HuH-7 (cell line): ENCODE results near the gene ATRN.
"Not testable (repeated sequence)": the region's sequence is repeated elsewhere in the genome, so short reads cannot be mapped to it uniquely, and the experiment has no call there.

Experiments used
- DNase-seq: peaks from one replicate; pipeline ENCODE4 v3.0.0; 2011; ENCODE audit warnings: low spot score

ATRN gene

DNA sequence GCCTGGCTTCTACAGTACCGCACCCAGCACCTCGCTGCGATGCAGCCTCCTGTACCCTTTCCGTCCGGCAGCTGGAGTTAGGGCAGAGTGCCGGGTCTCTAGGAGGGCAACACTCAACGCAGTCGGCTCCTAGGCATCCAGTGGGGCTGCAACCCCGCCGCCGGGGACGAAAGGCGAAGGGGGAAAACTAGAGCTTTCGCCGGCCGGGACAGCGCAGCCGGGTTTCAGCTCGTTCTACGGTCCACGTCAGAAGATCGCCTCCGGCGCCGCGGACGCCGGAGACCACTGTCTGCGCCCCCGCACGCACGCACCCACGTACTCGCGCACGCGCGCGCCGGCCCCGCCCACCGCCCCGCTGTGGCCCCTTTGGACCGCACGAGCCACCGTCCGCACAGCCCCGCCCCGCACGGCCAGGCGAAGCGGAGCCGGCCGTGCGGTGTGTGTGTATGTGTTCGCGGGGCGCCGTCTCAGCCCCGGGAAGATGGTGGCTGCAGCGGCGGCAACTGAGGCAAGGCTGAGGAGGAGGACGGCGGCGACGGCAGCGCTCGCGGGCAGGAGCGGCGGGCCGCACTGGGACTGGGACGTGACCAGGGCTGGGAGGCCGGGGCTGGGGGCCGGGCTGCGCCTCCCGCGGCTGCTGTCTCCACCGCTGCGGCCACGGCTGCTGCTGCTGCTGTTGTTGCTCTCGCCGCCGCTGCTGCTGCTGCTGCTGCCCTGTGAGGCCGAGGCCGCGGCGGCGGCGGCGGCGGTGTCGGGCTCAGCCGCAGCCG is at the start of gene ATRN:
ATRN (plus strand) TSS at position 392 of the 770 bp plus-strand sequence; CDS start at position 482, 90 bp downstream.
- DNase-seq = peak; percentile 92

DNA sequence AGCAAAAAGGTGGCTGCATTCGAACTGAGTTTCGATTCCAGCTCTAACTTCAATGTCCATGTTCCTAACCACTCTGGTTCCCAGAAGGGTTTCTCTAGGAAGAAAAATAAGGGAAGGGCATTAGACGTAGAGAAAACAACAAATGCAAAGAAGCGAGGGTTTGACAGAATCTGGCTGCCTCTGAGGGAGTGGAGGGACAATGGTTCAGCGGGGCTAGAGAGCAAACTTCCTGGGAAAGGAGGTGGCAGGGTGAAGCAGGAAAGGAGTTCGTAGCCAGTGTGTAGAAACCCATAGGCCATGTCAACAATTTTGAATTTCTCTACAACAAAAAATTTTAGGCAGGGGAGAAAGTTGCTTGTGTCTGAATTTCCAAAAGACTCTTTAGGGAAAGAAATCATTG is 48.8 kb upstream of the ATRN start:
- DNase-seq = no peak

DNA sequence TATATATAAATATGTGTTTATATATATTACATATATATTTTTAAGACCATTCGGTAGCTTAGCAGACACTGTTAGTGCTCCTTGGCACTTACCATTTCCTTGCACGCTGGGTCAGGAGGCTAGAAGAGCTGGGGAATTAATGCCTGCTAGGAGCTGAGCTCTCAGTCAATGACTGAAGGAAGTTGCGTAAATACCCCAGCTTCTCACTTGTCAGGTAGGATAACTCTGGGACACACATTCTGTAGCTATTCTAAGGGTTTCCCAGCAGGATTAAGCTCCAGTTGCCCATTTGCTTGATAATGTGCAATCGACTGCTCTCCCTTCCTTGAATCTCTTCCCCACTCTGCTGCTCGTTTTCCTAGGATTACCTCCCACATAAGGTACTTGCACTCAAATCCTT is 47.7 kb upstream of the ATRN start:
- no peak for DNase-seq

DNA sequence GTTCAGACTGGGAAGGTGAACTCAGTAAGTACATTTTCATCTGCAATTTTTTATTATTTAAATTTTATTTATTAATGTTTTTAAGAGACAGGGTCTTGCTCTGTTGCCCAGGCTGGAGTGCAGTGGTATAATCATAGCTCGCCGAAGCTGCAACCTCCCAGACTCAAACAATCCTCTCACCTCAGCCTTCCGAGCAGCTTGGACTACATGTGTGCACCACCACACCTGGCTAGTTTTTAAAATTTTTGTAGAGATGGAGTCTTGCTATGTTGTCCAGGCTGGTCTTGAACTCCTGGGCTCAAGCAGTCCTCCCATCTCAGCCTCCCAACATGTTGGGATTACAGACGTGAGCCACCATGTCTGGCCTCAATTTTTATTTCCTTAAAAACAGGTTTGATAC is 44.1 kb upstream of the ATRN start:
- DNase-seq = not testable (repeated sequence)

DNA sequence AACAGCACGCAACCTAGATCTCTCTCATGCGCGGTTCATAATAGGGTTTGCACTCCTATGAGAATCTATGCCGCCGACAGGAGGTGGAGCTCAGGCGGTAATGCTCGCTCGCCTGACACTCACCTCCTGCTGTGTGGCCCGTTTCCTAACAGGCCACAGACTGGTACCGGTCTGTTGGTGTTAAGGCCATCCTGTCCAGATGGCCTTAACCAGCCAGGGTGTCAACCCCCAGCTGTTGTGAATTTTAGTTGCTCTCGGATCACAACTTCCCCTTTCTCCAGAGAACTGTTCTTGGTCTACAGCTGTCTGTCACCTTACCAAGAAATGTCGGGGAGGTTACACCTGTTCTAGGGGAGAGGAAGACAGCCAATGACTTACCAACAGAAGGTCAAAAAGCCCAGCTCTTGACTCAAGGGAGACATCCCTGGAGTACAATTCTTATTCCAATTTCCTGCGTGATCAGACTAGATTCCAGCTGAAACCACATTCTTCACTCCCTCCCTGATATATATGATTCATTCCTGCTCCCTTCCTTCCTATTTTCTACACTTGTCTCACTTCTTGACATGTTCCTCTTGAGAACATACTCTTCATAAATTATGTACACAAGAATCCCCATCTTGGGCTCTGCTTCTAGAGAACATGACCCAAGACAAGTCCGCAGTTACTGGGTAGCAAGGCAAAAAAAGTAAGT is 40.3 kb upstream of the ATRN start:
- DNase-seq = no peak

DNA sequence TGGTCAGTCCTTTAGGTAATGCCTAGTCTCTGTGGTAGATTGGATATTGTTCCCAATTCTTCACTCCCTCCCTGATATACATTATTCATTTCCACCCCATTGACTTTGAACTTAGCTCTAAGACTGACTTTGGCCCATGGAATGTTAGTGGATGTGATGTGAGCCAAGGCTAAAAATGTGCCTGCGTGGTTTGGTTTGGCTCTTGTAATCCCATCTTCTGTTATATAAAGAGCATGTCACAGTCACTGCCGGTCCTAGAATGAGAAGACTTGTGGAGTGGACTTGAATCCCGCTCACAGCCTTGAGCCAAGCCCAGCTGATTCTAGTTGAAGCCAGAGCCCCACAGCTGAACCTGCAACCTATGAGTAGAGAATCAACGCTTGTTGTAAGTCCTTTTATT is 39.7 kb upstream of the ATRN start:
- DNase-seq = no peak

DNA sequence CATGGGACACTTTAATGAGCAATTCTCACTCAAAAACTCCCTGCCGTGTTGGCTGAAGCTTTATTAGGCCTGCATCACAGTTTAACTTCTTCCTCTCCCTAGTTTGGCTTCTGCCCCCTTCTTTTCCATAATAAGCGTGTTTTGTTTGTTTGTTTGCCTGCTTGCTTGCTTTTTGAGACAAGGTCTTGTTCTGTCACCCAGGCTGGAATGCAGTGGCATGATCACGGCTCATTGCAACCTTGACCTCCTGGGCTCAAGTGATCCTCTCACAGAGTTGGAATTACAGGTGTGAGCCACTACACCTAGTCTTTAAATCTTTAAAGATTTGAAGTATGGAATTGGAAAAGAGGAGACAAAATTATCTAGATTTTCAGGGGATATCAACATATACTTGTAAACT is 38.0 kb upstream of the ATRN start:
- DNase-seq = no peak

DNA sequence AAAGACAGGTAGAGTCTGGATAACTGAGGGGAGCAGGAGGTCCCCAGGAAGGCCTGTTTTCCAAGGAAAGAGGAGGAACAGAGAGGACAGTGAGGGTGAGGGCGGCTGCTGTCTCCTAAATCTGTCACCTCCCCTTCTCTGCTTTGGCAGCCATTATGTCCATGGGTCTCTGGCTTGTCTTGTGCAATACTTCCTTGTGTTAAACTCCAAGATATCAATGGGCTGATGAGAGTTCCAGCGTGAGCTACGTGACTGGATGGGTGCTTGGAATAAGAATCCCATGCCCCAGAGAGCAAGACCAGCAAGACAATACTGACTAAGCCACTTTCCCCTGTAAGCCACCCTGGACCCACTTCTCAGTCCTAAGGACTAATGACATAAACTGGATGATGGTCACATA is 37.1 kb upstream of the ATRN start:
- no peak for DNase-seq

DNA sequence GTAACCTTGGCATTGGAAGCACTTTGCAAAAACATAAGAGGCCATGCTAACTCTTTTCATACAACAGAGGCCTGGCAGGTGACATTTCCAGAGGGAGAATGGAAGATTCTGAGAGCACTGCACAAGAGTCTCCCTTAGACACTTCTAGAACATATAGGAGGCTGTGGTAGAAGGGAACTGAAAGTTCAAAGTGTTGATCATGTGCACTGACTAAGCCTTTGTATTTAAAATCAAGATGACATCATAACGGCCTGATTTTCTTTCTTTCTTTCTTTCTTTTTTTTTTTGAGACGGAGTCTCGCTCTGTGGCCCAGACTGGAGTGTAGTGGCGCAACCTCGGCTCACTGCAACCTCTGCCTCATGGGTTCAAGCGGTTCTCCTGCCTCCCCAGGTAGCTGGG is 36.6 kb upstream of the ATRN start:
- DNase-seq = no peak

DNA sequence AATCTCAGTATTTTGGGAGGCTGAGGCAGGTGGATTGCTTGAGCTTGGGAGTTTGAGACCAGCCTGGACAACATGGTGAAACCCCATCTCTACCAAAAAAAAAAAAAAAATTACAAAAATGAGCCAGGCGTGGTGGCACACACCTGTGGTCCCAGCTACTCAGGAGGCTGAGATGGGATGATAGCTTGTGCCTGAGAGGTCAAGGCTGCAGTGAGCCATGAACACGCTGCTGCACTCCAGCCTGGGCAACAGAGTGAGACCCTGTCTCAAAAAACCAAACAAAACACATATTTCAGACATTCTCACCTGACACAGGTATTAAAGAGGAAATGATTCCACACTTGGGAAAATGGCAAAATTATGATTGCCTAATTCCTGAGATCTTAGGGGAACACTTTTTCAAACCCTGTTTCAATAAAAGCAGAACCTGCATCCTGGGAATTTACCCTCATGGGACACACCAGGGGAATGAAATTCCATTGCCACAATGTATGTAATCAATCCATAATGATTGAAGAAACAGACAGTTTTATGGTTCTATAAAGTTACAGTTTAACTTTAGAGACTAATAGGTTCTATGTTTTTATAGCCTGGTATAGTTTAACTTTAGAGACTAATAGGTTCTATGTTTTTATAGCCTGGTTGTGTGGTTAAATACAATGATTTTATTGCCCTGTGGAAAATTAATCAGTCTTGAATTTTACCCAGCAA is 33.8 kb upstream of the ATRN start:
- DNase-seq = peak; percentile 61

DNA sequence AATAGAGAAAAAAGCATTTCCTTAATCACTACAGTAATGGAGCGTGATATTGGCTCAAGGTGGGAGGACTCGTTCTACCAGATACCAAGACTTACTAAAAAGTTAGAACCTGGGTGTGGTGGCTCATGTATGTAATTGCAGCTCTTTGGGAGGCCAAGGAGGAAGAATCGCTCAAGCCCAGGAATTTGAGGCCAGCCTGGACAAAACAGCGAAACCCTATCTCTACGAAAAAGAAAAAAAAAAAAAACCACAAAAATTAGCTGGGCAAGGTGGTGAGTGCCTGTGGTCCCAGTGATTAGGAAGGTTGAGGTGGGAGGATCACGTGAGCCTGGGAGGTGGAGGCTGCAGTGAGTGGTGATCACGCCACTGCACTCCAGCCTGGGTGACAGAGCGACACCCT is 24.0 kb upstream of the ATRN start:
- DNase-seq = no peak

DNA sequence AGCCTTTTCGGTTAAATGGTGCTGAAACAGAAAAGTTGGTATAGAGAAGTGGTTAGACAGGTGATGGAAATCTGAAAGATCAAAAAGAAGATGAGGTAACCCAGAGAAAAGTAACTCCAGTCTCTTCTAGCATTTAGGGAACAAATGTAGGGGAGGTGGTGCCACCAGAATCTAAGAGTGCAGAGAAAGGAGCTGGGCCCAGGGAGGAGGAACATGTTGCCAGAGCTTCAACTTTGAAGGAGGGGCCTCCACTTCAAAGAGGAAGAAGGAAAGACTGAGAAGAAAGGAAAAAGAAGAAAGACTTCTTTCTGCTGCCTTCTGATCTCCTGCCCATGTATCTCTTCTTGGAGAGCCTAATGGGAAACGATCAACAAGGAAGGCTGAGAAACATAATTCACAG is 23.5 kb upstream of the ATRN start:
- no peak for DNase-seq

DNA sequence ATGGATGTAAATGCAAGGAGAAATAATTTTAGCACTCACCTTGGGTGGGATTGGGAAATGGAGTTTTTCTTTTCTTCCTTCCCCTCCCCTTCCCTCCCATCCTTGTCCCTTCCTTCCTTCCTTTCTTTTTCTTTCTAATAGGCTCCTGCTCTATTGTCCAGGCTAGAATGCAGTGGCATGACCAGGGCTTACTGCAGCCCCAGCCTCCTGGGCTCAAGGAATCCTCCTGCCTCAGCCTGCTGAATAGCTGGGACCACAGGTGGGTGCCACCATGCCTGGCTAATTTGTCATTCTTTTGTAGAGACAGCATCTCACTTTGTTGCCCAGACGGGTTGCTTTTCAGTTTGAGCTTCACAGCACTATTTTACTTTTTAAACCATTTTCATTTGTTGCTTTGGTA is 21.5 kb upstream of the ATRN start:
- no peak for DNase-seq

DNA sequence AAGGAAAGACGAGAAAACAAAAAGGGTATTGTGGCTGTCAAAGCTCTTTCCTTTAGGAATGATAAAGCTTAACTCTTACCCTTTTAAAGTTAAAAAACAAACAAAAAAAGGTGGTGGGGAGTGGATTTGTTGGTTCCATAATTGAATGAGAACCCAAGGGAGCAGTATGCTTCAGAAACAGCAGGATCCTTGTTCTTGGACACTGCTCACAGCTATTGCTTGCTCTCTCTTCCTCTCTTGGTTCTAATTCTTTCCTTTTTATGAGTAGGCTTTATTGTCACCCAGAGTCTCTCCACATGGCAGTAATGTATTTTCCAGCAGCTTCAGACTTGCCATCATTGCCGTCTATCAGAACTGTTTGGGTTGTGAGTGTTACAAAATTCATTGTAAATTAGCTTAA is 18.7 kb upstream of the ATRN start:
- no peak for DNase-seq

DNA sequence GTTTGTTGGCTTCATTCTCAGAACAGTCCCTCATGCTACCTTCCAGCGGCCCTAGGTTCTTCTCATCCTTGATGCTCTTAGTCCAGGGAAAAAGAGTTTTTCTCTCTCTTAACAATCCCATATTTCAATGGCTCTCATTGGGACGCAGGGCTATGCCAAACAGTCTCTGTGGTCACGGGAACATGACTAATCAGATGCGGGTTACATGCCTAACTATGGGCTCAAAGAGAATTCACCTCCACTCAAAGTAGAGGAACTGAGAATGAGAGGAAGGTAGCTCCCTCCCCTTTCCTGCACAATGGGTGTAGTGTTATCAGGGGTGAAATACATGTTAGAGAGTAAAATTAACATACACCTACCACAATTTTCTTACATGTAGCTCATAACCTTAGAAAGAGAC is 18.1 kb upstream of the ATRN start:
- DNase-seq = no peak

DNA sequence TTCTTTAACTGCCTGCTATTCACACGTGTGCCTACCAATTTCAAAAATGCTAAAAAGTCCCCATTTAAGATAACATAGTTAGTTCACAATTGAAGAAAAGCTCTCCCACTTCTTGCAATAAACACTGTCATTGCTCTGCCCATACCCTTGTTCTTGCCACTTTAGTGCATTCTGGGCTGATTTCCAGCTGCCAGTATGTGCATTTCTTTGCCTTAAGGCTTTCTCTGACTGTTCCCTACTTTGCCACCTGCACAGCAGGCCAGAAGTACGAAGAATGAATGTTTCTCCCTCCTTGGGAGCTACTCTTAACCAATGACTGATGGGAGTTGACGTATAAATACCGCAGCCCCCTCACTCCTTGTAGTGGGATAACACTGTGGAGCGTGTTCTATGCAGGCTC is 16.0 kb upstream of the ATRN start:
- no peak for DNase-seq

DNA sequence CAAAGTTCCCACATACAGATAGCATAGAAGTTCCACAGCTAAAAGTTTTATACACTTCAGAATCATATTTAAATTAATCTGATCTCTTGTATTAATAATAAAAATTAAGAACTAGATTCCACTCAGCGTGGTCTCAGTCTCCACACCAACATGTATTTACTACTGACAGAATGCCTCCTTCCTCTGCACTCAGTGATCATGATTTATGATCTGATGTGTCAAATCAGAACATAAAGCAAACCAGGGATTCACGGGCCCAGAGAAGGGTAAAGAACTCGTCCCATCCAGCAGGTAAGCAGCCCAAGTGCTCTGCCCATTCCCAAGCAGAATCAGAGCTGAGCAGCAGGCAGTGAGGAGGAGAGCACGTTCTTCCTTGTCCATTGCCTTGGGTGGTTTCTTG is 14.2 kb upstream of the ATRN start:
- no peak for DNase-seq

DNA sequence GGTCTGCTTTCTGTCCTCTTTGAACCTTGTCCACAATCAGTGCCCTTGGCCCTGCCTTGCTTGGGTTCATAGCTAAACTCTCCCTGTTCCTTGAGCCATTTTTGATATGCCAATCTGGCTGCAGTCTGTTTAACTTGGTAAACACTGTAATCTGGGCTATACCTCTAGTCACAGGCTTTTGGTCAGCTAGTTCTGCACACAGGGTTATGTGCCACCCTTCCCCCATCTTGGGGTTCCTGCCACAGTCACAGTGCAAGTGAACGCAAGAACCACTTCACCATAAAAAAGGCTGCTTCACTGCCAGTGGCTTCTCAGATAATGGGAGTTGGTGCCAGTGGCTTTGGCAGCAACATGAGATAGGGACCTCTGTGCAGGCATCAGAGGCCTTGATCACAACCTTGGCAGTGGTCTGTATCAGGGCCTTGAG is 10.9 kb upstream of the ATRN start:
- DNase-seq = no peak

DNA sequence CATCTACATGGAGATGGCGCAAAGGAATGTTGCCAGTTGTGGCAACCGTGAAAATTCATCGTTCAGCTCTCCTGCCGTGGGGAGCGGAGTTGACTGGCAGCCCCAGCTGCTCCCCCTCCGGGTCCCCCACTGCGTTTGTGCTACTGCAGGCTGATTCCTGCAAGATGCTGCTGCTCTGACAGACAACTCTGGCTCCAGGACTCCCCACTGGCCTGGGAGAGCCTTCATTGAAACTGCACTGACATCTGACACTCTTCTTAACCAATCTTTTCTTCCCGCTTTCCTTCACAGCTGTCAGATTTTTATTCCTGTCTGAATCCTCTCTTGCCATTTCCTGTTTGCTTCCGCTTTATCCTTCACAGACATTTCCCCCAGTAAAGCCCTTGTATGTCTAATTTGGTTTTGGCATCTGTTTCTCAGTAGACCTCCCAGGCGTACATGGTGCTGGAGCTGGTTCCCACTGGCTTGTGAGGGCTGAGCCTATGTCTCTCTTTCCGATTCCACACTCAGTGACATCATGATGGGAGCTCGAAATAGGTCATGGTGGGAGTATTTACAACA is 9.5 kb upstream of the ATRN start:
- DNase-seq = no peak

DNA sequence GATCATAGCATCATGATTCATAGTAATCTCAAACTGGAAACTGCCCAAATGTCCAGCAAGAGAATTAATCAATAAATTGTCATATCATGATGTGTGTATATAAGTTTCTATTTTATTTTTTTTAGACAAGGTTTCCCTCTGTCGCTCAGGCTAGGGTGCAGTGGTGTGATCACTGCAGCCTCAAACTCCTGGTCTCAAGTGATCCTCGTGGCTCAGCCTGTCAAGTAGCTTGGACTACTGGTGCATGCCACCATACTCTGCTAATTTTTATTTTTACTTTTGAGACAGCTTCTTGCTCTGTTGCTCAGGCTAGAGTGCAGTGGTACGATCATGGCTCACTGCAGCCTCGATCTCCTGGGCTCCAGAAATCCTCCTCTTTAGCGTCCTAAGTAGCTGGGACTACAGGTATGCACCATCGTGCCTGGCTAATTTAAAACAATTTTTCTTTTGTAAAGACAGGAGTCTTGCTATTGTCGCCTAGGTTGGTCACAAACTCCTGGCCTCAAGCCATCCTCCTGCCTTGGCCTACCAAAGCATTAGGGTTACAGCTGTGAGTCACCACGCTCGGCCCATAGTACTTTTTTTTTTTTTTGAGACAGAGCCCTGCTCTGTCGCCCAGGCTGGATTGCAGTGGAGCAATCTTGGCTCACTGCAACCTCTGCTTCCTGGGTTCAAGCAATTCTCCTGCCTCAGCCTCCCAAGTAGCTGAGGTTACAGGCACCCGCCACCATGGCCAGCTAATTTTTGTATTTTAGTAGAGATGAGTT is 8.7 kb upstream of the ATRN start:
- DNase-seq = no peak

DNA sequence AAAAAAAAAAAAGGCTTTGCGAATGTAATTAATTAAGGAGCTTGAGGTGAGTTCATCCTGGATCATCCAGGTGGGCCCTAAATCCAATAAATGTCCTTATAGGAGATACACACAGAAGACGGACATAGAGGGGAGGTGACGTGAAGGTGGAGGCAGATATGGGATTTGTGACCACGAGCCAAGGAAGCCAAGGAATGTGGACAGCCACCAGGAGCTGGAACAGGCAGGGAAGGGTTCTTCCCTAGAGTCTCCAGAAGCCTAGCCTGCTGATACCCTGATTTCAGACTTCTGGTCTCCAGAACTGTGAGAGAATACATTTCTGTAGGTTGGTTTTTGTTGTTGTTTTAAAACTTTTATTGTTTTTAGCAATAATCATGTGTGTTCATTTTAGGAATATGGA is 6.7 kb upstream of the ATRN start:
- DNase-seq = no peak

DNA sequence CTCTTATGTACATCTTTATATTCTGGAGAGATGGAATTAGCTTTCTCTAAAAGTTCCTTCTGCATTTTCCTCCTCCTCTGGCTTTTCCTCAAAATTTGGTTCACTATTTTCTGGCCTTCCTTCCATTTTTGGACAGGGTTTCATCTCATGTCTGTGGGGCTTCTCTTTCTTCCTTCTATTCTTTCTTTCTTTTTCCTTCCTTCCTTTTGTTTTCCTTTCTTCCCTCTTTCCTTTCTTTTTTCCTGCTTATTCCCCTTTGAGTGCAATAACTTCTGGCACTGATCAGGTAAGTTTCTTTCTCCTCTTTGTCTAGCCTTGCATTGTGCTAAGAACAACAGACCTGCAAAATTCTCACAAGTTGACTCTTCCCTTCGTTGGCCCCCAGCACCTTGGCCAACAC is 5.5 kb upstream of the ATRN start:
- no peak for DNase-seq
